C4-2B (cell line): ENCODE results near the gene ICA1.

Source experiments
- H3K27ac ChIP-seq: fragments of 450-650 bp; 2 replicates; pipeline ENCODE4 v1.5.1; 2017
- ZFX ChIP-seq: fragments of 450-650 bp; IDR thresholded peaks from 2 replicates; pipeline ENCODE4 v1.6.1; 2017
- TF ChIP-seq, protein P1 (sequence below): fragments of 450-650 bp; conservative IDR thresholded peaks from 2 replicates; pipeline ENCODE4 v1.5.1; 2017; ENCODE audit warnings: mild to moderate bottlenecking

Gene ICA1

GRCh38 chr7:8221101-8221495 lies 40.9 kb downstream of the ICA1 start:
- TF ChIP-seq, protein P1, sequence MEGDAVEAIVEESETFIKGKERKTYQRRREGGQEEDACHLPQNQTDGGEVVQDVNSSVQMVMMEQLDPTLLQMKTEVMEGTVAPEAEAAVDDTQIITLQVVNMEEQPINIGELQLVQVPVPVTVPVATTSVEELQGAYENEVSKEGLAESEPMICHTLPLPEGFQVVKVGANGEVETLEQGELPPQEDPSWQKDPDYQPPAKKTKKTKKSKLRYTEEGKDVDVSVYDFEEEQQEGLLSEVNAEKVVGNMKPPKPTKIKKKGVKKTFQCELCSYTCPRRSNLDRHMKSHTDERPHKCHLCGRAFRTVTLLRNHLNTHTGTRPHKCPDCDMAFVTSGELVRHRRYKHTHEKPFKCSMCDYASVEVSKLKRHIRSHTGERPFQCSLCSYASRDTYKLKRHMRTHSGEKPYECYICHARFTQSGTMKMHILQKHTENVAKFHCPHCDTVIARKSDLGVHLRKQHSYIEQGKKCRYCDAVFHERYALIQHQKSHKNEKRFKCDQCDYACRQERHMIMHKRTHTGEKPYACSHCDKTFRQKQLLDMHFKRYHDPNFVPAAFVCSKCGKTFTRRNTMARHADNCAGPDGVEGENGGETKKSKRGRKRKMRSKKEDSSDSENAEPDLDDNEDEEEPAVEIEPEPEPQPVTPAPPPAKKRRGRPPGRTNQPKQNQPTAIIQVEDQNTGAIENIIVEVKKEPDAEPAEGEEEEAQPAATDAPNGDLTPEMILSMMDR = no peak
- TF ChIP-seq ZFX = no peak
- H3K27ac ChIP-seq = no peak overlapping the region

DNA sequence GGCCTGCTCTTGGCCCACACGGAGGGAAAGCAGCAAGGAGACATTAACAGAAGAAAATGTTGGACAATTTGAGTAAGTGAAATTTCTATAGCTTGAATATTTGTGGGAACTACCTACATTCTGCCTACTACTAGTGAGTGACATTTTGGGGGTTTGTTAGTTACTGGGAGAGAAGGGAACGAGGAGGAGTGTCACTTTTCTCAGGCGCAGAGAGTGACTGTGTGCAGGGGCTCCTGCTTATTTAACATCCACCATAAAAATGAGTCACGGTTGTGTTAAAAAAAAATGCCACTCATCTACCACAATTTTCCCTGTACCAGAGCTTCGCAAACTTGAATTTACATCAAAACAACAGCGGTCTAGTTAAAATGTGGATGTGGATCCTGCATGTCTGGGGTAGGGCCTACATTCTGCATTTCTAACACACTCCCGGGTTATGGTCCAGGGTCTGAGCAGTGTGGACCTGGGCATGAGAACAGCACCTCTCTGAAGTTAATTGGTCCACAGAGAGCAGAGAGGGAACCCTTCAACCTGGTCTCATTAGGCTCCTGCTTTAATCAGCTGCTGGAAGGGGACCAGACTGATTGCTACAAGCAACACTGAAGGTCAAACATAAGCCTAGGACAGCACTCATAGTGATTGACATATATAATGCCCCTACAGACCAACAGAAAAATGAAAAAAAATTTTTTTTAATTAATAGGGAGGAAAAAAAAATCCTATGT lies 41.4 kb downstream of the ICA1 start:
- no peak overlapping the region; the same call in 1 of the 2 replicates for H3K27ac ChIP-seq
- TF ChIP-seq, protein P1 = no peak
- no peak for TF ChIP-seq ZFX

DNA sequence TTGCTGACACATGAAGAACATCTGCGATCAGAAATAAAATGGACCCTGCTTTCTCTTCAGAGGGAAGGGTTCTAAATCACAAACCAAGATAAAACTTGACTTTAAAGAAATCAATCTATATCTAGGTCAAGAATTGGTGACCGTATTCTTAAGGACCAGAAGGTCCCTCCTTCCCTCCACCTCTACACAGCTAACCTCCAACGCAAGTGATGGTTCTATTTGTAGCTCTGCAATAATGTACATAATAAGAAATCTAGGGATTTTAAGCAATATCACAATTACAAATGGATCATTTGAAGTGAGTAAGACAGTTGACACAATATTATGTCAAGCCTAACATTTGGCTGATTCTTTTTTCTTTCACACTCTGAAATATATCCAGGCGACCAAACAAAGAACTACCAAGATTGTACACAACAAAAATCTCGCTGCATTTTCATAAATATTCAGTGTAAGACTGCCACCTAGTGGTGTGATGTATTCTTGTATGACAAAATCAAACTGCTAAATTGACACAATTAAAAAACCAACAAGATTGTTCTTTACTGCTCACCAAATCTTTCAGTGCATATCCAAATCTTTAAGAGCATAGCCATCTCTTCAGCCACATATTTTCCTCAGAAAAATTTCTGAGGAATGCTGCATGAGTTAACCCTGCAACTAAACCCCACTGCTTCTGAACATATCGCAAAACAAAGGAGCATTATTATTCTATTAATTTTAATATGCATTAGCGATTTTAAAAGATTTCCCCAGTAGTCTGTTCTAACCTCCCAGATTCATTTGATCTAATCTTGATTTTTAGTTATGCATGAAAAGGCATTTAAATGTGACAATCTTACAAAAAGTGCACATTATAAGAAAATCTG lies 44.5 kb downstream of the ICA1 start:
- no peak overlapping the region for H3K27ac ChIP-seq
- TF ChIP-seq, protein P1 = peak; percentile 83
- no peak for TF ChIP-seq ZFX

DNA sequence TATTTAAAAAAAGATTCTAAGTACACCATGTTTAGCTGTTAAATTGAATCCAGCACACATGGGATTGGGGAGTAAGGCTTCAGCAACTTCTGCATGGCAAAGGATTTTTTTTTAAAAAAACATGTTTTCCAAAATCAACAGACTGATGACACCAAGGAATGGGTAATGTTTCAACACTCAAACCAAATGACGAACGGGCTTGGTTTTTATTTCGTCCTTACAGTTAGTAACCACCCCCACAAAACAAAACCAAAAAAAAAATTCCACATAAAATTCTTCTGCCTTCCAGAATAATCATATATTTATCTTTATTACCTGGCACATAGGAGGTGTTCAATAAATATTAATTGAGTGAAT lies 45.7 kb downstream of the ICA1 start:
- TF ChIP-seq, protein P1 = no peak
- TF ChIP-seq ZFX = no peak

GRCh38 chr7:8215648-8216333 lies 46.2 kb downstream of the ICA1 start:
- TF ChIP-seq, protein P1 = no peak
- no peak overlapping the region for H3K27ac ChIP-seq

More for the DNA sequence above, 45.7 kb downstream of the ICA1 start:
- no peak overlapping the region for H3K27ac ChIP-seq

GRCh38 chr7:8214244-8214824 lies 47.6 kb downstream of the ICA1 start:
- TF ChIP-seq ZFX = no peak
- TF ChIP-seq, protein P1 = no peak
- H3K27ac ChIP-seq = no peak overlapping the region

DNA sequence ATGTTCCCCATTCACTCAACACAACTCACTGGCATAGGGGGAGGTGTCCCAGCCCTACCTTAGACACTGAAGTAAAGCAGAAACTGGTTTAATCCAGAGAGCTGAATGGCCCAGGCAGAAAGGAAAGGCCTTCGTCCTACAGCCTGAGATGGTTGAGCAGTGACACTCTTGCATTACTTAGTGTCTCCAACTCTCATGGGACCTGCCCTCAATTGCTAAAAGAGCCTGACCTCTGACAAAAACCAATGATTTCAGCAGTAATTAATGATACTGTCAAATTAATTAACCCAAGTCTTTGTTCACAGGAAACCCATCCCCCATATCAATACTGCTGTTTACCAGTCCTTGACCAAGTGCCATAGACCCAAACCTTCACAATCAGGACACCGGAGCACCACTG lies 48.6 kb downstream of the ICA1 start:
- TF ChIP-seq, protein P1 = no peak
- no peak for TF ChIP-seq ZFX
- no peak overlapping the region for H3K27ac ChIP-seq
